ENCODE results near the gene REEP3.

DNA sequence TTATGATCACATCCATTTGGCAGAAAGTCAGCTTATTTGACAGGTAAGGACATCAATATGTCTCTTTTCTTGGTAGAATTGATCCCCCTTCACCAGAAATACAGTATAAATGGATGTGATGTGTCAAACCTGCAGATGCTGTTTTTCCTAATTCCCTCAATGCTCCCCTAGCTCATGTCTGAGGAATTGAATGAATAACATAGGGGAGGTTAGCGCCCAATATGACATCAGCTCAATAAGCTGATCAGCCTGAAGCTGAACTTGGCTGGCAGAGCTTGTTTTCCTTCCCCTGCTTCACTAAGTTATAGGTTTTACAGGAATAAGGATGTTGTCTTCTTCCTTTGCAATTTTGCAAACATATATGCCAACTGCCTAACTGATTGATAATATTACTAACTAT, 132.5 kb downstream of the REEP3 start:
- TF ChIP-seq POLR2AphosphoS5 (IDR thresholded peaks at IDR 0.05; ENCODE audit: low read depth, low read length) (no peak), CTCF (IDR thresholded peaks at IDR 0.05) (no peak), REST (IDR thresholded peaks at IDR 0.05; ENCODE audit: insufficient read depth in 1 of 2, low read depth in 2 of 2, low read length in 1 of 2) (no peak)
